ENCODE measurements around the gene NEURL1. TPM values are rescaled to one million over a fixed set of nuclear protein-coding genes. Genes with fewer than 3 reads are reported as not detected.
A peak's percentile ranks its signal among the peaks of the same experiment; 100 is the strongest.

NEURL1 gene
- total and polyA plus RNA-seq, 2 donors = 1.6 to 3.0 TPM

GRCh38 chr10:103546401-103546800, 52.9 kb downstream of the NEURL1 start:
- Histone ChIP-seq H3K27me3 (ENCODE audit: control insufficient read depth in 2 of 2, insufficient read depth in 1 of 2, low read length in 1 of 2) (no peaks in the 10 kb centered on the region), H3K27ac (ENCODE audit: low read depth in 1 of 2, low read length in 1 of 2) (no peak overlapping the region)
- WGBS = 98% methylated on average over 1 of the region's 1 CpG

GRCh38 chr10:103547391-103547946, 54.0 kb downstream of the NEURL1 start:
- Histone ChIP-seq H3K4me3 (ENCODE audit: low read length in 2 of 2) (no peak overlapping the region), H3K4me1 (ENCODE audit: control insufficient read depth in 2 of 2, insufficient read depth in 2 of 2, low read length in 2 of 2) (peaks cover 5 to 11% of the 10 kb centered on the region in 2 donors), H3K36me3 (ENCODE audit: control insufficient read depth in 2 of 2, insufficient read depth in 2 of 2, low read length in 1 of 2) (no peaks in the 10 kb centered on the region), H3K9me3 (ENCODE audit: control insufficient read depth in 2 of 2, insufficient read depth in 1 of 2, low read length in 1 of 2) (no peaks in the 10 kb centered on the region), H3K27me3 (ENCODE audit: control insufficient read depth in 2 of 2, insufficient read depth in 1 of 2, low read length in 1 of 2) (peaks cover 0 to 6% of the 10 kb centered on the region in 2 donors), H3K27ac (ENCODE audit: low read depth in 1 of 2, low read length in 1 of 2) (no peak overlapping the region)
- WGBS = 95% methylated on average over 10 of the region's 10 CpGs
- DNase-seq (ENCODE audit: low read depth in 6 of 9, low spot score in 9 of 9) = no peak

More at GRCh38 chr10:103546401-103546800, 52.9 kb downstream of the NEURL1 start:
- Histone ChIP-seq H3K4me3 (ENCODE audit: low read length in 2 of 2) (no peak overlapping the region), H3K4me1 (ENCODE audit: control insufficient read depth in 2 of 2, insufficient read depth in 2 of 2, low read length in 2 of 2) (peaks cover 5 to 11% of the 10 kb centered on the region in 2 donors), H3K9me3 (ENCODE audit: control insufficient read depth in 2 of 2, insufficient read depth in 1 of 2, low read length in 1 of 2) (no peaks in the 10 kb centered on the region), H3K36me3 (ENCODE audit: control insufficient read depth in 2 of 2, insufficient read depth in 2 of 2, low read length in 1 of 2) (no peaks in the 10 kb centered on the region)
- no peak for DNase-seq (ENCODE audit: low read depth in 6 of 9, low spot score in 9 of 9)

- 97% methylated on average over 3 of the region's 3 CpGs for WGBS
- H3K27ac ChIP-seq (ENCODE audit: low read depth in 1 of 2, low read length in 1 of 2) = no peak overlapping the region
- H3K9me3 ChIP-seq (ENCODE audit: control insufficient read depth in 2 of 2, insufficient read depth in 1 of 2, low read length in 1 of 2) = no peaks in the 10 kb centered on the region
- no peak for DNase-seq (ENCODE audit: low read depth in 6 of 9, low spot score in 9 of 9)
- peaks cover 0 to 8% of the 10 kb centered on the region in 2 donors for H3K27me3 ChIP-seq (ENCODE audit: control insufficient read depth in 2 of 2, insufficient read depth in 1 of 2, low read length in 1 of 2)
- no peaks in the 10 kb centered on the region for H3K36me3 ChIP-seq (ENCODE audit: control insufficient read depth in 2 of 2, insufficient read depth in 2 of 2, low read length in 1 of 2)
- peaks cover 2 to 5% of the 10 kb centered on the region in 2 donors for H3K4me1 ChIP-seq (ENCODE audit: control insufficient read depth in 2 of 2, insufficient read depth in 2 of 2, low read length in 2 of 2)
- H3K4me3 ChIP-seq (ENCODE audit: low read length in 2 of 2) = no peak overlapping the region
Observed at GRCh38 chr10:103548006-103548405, 54.5 kb downstream of the NEURL1 start.

GRCh38 chr10:103548581-103549348, 55.3 kb downstream of the NEURL1 start:
- Histone ChIP-seq H3K4me3 (ENCODE audit: low read length in 2 of 2) (no peak overlapping the region), H3K27me3 (ENCODE audit: control insufficient read depth in 2 of 2, insufficient read depth in 1 of 2, low read length in 1 of 2) (peaks cover 0 to 11% of the 10 kb centered on the region in 2 donors), H3K9me3 (ENCODE audit: control insufficient read depth in 2 of 2, insufficient read depth in 1 of 2, low read length in 1 of 2) (no peaks in the 10 kb centered on the region), H3K4me1 (ENCODE audit: control insufficient read depth in 2 of 2, insufficient read depth in 2 of 2, low read length in 2 of 2) (peaks cover 0 to 2% of the 10 kb centered on the region in 2 donors), H3K36me3 (ENCODE audit: control insufficient read depth in 2 of 2, insufficient read depth in 2 of 2, low read length in 1 of 2) (no peaks in the 10 kb centered on the region), H3K27ac (ENCODE audit: low read depth in 1 of 2, low read length in 1 of 2) (no peak overlapping the region)
- 91% methylated on average over 12 of the region's 12 CpGs for WGBS
- no peak for DNase-seq (ENCODE audit: low read depth in 6 of 9, low spot score in 9 of 9)

GRCh38 chr10:103549349-103549685, 55.8 kb downstream of the NEURL1 start:
- WGBS = 93% methylated on average over 3 of the region's 3 CpGs
- Histone ChIP-seq H3K9me3 (ENCODE audit: control insufficient read depth in 2 of 2, insufficient read depth in 1 of 2, low read length in 1 of 2) (no peaks in the 10 kb centered on the region), H3K4me3 (ENCODE audit: low read length in 2 of 2) (no peak overlapping the region), H3K27ac (ENCODE audit: low read depth in 1 of 2, low read length in 1 of 2) (no peak overlapping the region), H3K36me3 (ENCODE audit: control insufficient read depth in 2 of 2, insufficient read depth in 2 of 2, low read length in 1 of 2) (no peaks in the 10 kb centered on the region), H3K27me3 (ENCODE audit: control insufficient read depth in 2 of 2, insufficient read depth in 1 of 2, low read length in 1 of 2) (peaks cover 0 to 16% of the 10 kb centered on the region in 2 donors), H3K4me1 (ENCODE audit: control insufficient read depth in 2 of 2, insufficient read depth in 2 of 2, low read length in 2 of 2) (peaks cover 0 to 2% of the 10 kb centered on the region in 2 donors)
- DNase-seq (ENCODE audit: low read depth in 6 of 9, low spot score in 9 of 9) = no peak

- H3K4me3 ChIP-seq (ENCODE audit: low read length in 2 of 2) = no peak overlapping the region
- peaks cover 0 to 5% of the 10 kb centered on the region in 2 donors for H3K4me1 ChIP-seq (ENCODE audit: control insufficient read depth in 2 of 2, insufficient read depth in 2 of 2, low read length in 2 of 2)
- DNase-seq (ENCODE audit: low read depth in 6 of 9, low spot score in 9 of 9) = no peak
- 98% methylated on average over 1 of the region's 1 CpG for WGBS
- no peak overlapping the region for H3K27ac ChIP-seq (ENCODE audit: low read depth in 1 of 2, low read length in 1 of 2)
- no peaks in the 10 kb centered on the region for H3K9me3 ChIP-seq (ENCODE audit: control insufficient read depth in 2 of 2, insufficient read depth in 1 of 2, low read length in 1 of 2)
- no peaks in the 10 kb centered on the region for H3K36me3 ChIP-seq (ENCODE audit: control insufficient read depth in 2 of 2, insufficient read depth in 2 of 2, low read length in 1 of 2)
- peaks cover 0 to 25% of the 10 kb centered on the region in 2 donors for H3K27me3 ChIP-seq (ENCODE audit: control insufficient read depth in 2 of 2, insufficient read depth in 1 of 2, low read length in 1 of 2)
Observed at GRCh38 chr10:103550229-103550628, 56.7 kb downstream of the NEURL1 start.

GRCh38 chr10:103551619-103552602, 58.4 kb downstream of the NEURL1 start:
- Histone ChIP-seq H3K9me3 (ENCODE audit: control insufficient read depth in 2 of 2, insufficient read depth in 1 of 2, low read length in 1 of 2) (no peaks in the 10 kb centered on the region), H3K36me3 (ENCODE audit: control insufficient read depth in 2 of 2, insufficient read depth in 2 of 2, low read length in 1 of 2) (no peaks in the 10 kb centered on the region), H3K27ac (ENCODE audit: low read depth in 1 of 2, low read length in 1 of 2) (no peak overlapping the region), H3K4me1 (ENCODE audit: control insufficient read depth in 2 of 2, insufficient read depth in 2 of 2, low read length in 2 of 2) (peaks cover 0 to 11% of the 10 kb centered on the region in 2 donors), H3K4me3 (ENCODE audit: low read length in 2 of 2) (no peak overlapping the region), H3K27me3 (ENCODE audit: control insufficient read depth in 2 of 2, insufficient read depth in 1 of 2, low read length in 1 of 2) (peaks cover 0 to 41% of the 10 kb centered on the region in 2 donors)
- peak in 1 of 9 donors; percentile 12 for DNase-seq (ENCODE audit: low read depth in 6 of 9, low spot score in 9 of 9)
- 66% methylated on average over 10 of the region's 10 CpGs for WGBS

- no peaks in the 10 kb centered on the region for H3K36me3 ChIP-seq (ENCODE audit: control insufficient read depth in 2 of 2, insufficient read depth in 2 of 2, low read length in 1 of 2)
- H3K27ac ChIP-seq (ENCODE audit: low read depth in 1 of 2, low read length in 1 of 2) = no peak overlapping the region
Observed at GRCh38 chr10:103552856-103553742, 59.6 kb downstream of the NEURL1 start.

More at GRCh38 chr10:103552856-103553742, 59.6 kb downstream of the NEURL1 start:
- Histone ChIP-seq H3K4me3 (ENCODE audit: low read length in 2 of 2) (no peak overlapping the region), H3K4me1 (ENCODE audit: control insufficient read depth in 2 of 2, insufficient read depth in 2 of 2, low read length in 2 of 2) (peaks cover 0 to 11% of the 10 kb centered on the region in 2 donors), H3K27me3 (ENCODE audit: control insufficient read depth in 2 of 2, insufficient read depth in 1 of 2, low read length in 1 of 2) (peaks cover 0 to 44% of the 10 kb centered on the region in 2 donors), H3K9me3 (ENCODE audit: control insufficient read depth in 2 of 2, insufficient read depth in 1 of 2, low read length in 1 of 2) (no peaks in the 10 kb centered on the region)
- WGBS = 89% methylated on average over 20 of the region's 20 CpGs
- DNase-seq (ENCODE audit: low read depth in 6 of 9, low spot score in 9 of 9) = no peak
